ENCODE data around the gene TTC28. TPM values are rescaled to one million over a fixed set of nuclear protein-coding genes. Genes with fewer than 3 reads are reported as not detected.
"Not testable (repeated sequence)": the region's sequence is repeated elsewhere in the genome, so short reads cannot be mapped to it uniquely, and the experiment has no call there.

Gene TTC28
- total RNA-seq, 2 donors from 2014 or later: 0.03 to 0.28 TPM

- H3K27me3 Mint-ChIP-seq: peaks cover 36% of the 10 kb centered on the region
- no peak for ATAC-seq (replicated peaks)
- no peaks in the 10 kb centered on the region for H3K4me1 Mint-ChIP-seq
- no peaks in the 10 kb centered on the region for H3K9me3 Mint-ChIP-seq
- H3K4me3 Mint-ChIP-seq: no peak overlapping the region
- H3K27ac Mint-ChIP-seq: no peak overlapping the region
- H3K36me3 Mint-ChIP-seq (ENCODE audit: low read depth): no peaks in the 10 kb centered on the region
These were observed 197.9 kb downstream of the TTC28 start for GRCh38 chr22:28481725-28482124.

GRCh38 chr22:28480000-28480715, 199.5 kb downstream of the TTC28 start:
- Mint-ChIP-seq H3K4me3 (no peak overlapping the region), H3K4me1 (no peaks in the 10 kb centered on the region), H3K36me3 (ENCODE audit: low read depth) (no peaks in the 10 kb centered on the region), H3K27ac (no peak overlapping the region), H3K27me3 (peaks cover 29% of the 10 kb centered on the region), H3K9me3 (no peaks in the 10 kb centered on the region)
- no peak for ATAC-seq (replicated peaks)

- no peaks in the 10 kb centered on the region for H3K36me3 Mint-ChIP-seq (ENCODE audit: low read depth)
- H3K4me3 Mint-ChIP-seq: no peak overlapping the region
- no peak for ATAC-seq (replicated peaks)
- H3K9me3 Mint-ChIP-seq: no peaks in the 10 kb centered on the region
- no peak overlapping the region for H3K27ac Mint-ChIP-seq
- no peaks in the 10 kb centered on the region for H3K4me1 Mint-ChIP-seq
- peaks cover 35% of the 10 kb centered on the region for H3K27me3 Mint-ChIP-seq
These were observed 201.1 kb downstream of the TTC28 start for GRCh38 chr22:28478564-28478963.

- Mint-ChIP-seq H3K4me1 (no peaks in the 10 kb centered on the region), H3K27me3 (peaks cover 34% of the 10 kb centered on the region), H3K27ac (no peak overlapping the region), H3K36me3 (ENCODE audit: low read depth) (no peaks in the 10 kb centered on the region), H3K9me3 (no peaks in the 10 kb centered on the region), H3K4me3 (no peak overlapping the region)
- no peak for ATAC-seq (replicated peaks)
These were observed 202.1 kb downstream of the TTC28 start for GRCh38 chr22:28477556-28477955.

GRCh38 chr22:28474330-28474729, 205.3 kb downstream of the TTC28 start:
- Mint-ChIP-seq H3K36me3 (ENCODE audit: low read depth) (no peaks in the 10 kb centered on the region), H3K27me3 (peaks cover 47% of the 10 kb centered on the region), H3K4me1 (no peaks in the 10 kb centered on the region), H3K27ac (no peak overlapping the region), H3K9me3 (no peaks in the 10 kb centered on the region), H3K4me3 (no peak overlapping the region)
- no peak for ATAC-seq (replicated peaks)

GRCh38 chr22:28473258-28473657, 206.4 kb downstream of the TTC28 start:
- H3K9me3 Mint-ChIP-seq: no peaks in the 10 kb centered on the region
- no peak overlapping the region for H3K4me3 Mint-ChIP-seq
- H3K27ac Mint-ChIP-seq: no peak overlapping the region
- no peak for ATAC-seq (replicated peaks)
- H3K27me3 Mint-ChIP-seq: peaks cover 48% of the 10 kb centered on the region
- no peaks in the 10 kb centered on the region for H3K4me1 Mint-ChIP-seq
- H3K36me3 Mint-ChIP-seq (ENCODE audit: low read depth): no peaks in the 10 kb centered on the region

GRCh38 chr22:28467055-28467454, 212.6 kb downstream of the TTC28 start:
- H3K27ac Mint-ChIP-seq; H3K9me3 Mint-ChIP-seq; H3K4me1 Mint-ChIP-seq; H3K36me3 Mint-ChIP-seq (ENCODE audit: low read depth); ATAC-seq (replicated peaks); H3K4me3 Mint-ChIP-seq: not testable (repeated sequence)
- peaks cover 44% of the 10 kb centered on the region for H3K27me3 Mint-ChIP-seq

GRCh38 chr22:28466399-28466798, 213.2 kb downstream of the TTC28 start:
- ATAC-seq (replicated peaks): no peak
- Mint-ChIP-seq H3K36me3 (ENCODE audit: low read depth) (no peaks in the 10 kb centered on the region), H3K27ac (no peak overlapping the region), H3K4me3 (no peak overlapping the region), H3K27me3 (peaks cover 38% of the 10 kb centered on the region), H3K9me3 (no peaks in the 10 kb centered on the region), H3K4me1 (no peaks in the 10 kb centered on the region)

GRCh38 chr22:28465841-28466240, 213.8 kb downstream of the TTC28 start:
- no peaks in the 10 kb centered on the region for H3K36me3 Mint-ChIP-seq (ENCODE audit: low read depth)
- H3K4me1 Mint-ChIP-seq: no peaks in the 10 kb centered on the region
- H3K9me3 Mint-ChIP-seq: no peaks in the 10 kb centered on the region
- H3K27me3 Mint-ChIP-seq: peaks cover 34% of the 10 kb centered on the region
- H3K4me3 Mint-ChIP-seq: no peak overlapping the region
- H3K27ac Mint-ChIP-seq: no peak overlapping the region
- ATAC-seq (replicated peaks): no peak

- no peak for ATAC-seq (replicated peaks)
- H3K4me1 Mint-ChIP-seq: no peaks in the 10 kb centered on the region
- no peak overlapping the region for H3K4me3 Mint-ChIP-seq
- H3K9me3 Mint-ChIP-seq: no peaks in the 10 kb centered on the region
- peaks cover 20% of the 10 kb centered on the region for H3K27me3 Mint-ChIP-seq
- H3K27ac Mint-ChIP-seq: no peak overlapping the region
- H3K36me3 Mint-ChIP-seq (ENCODE audit: low read depth): no peaks in the 10 kb centered on the region
These were observed 215.5 kb downstream of the TTC28 start for GRCh38 chr22:28464127-28464526.

- not testable (repeated sequence) for H3K4me3 Mint-ChIP-seq; H3K4me1 Mint-ChIP-seq; ATAC-seq (replicated peaks); H3K36me3 Mint-ChIP-seq (ENCODE audit: low read depth); H3K9me3 Mint-ChIP-seq; H3K27ac Mint-ChIP-seq
- H3K27me3 Mint-ChIP-seq: peaks cover 16% of the 10 kb centered on the region
These were observed 216.2 kb downstream of the TTC28 start for GRCh38 chr22:28463408-28463807.

GRCh38 chr22:28462901-28463300, 216.7 kb downstream of the TTC28 start:
- H3K27ac Mint-ChIP-seq: no peak overlapping the region
- no peaks in the 10 kb centered on the region for H3K4me1 Mint-ChIP-seq
- no peak for ATAC-seq (replicated peaks)
- no peaks in the 10 kb centered on the region for H3K9me3 Mint-ChIP-seq
- peaks cover 16% of the 10 kb centered on the region for H3K27me3 Mint-ChIP-seq
- H3K36me3 Mint-ChIP-seq (ENCODE audit: low read depth): no peaks in the 10 kb centered on the region
- no peak overlapping the region for H3K4me3 Mint-ChIP-seq

GRCh38 chr22:28462041-28462440, 217.6 kb downstream of the TTC28 start:
- Mint-ChIP-seq H3K27ac (no peak overlapping the region), H3K9me3 (no peaks in the 10 kb centered on the region), H3K4me3 (no peak overlapping the region), H3K36me3 (ENCODE audit: low read depth) (no peaks in the 10 kb centered on the region), H3K27me3 (peaks cover 16% of the 10 kb centered on the region), H3K4me1 (no peaks in the 10 kb centered on the region)
- no peak for ATAC-seq (replicated peaks)

- Mint-ChIP-seq H3K4me1 (no peaks in the 10 kb centered on the region), H3K27me3 (peaks cover 26% of the 10 kb centered on the region), H3K27ac (no peak overlapping the region), H3K9me3 (no peaks in the 10 kb centered on the region), H3K36me3 (ENCODE audit: low read depth) (no peaks in the 10 kb centered on the region), H3K4me3 (no peak overlapping the region)
- ATAC-seq (replicated peaks): no peak
These were observed 225.1 kb downstream of the TTC28 start for GRCh38 chr22:28454431-28455064.

- Mint-ChIP-seq H3K4me3 (no peak overlapping the region), H3K27me3 (peaks cover 34% of the 10 kb centered on the region), H3K9me3 (no peaks in the 10 kb centered on the region), H3K36me3 (ENCODE audit: low read depth) (no peaks in the 10 kb centered on the region), H3K27ac (no peak overlapping the region), H3K4me1 (no peaks in the 10 kb centered on the region)
- no peak for ATAC-seq (replicated peaks)
These were observed 229.5 kb downstream of the TTC28 start for GRCh38 chr22:28450109-28450508.

Measured in activated T-helper 17 cell treated with anti-CD3 and anti-CD28 coated beads, Interleukin-2, amount 50 U/mL, for 72 hours (primary cell).